Activated naive CD4-positive, alpha-beta T cell treated with anti-CD3 and anti-CD28 coated beads, Interleukin-2, amount 10 ng/mL, durations not matched to agents 7 days and 5 days (primary cell): ENCODE results near the gene FRMD4B.
A peak's percentile ranks its signal among the peaks of the same experiment; 100 is the strongest.

Experiments
- CTCF ChIA-PET: fragments of 350-600 bp; sonication (Branson Sonifier 250); formaldehyde crosslinking; loops from one replicate; lab custom pipeline; 2021; ENCODE audit warnings: antibody characterized with exemption; lab: Charles Lee
- DNase-seq: peaks from one replicate; pipeline ENCODE4 v3.0.0-alpha.2; 2020
- H3K27ac Mint-ChIP-seq: one replicate; pipeline ENCODE4 v1.8.0; 2021; ENCODE audit warnings: mild to moderate bottlenecking, moderate library complexity, mixed read lengths
- H3K27me3 Mint-ChIP-seq: one replicate; pipeline ENCODE4 v1.8.0; 2021; ENCODE audit warnings: mild to moderate bottlenecking, mixed read lengths
- H3K36me3 Mint-ChIP-seq: one replicate; pipeline ENCODE4 v1.8.0; 2021; ENCODE audit warnings: mixed read lengths
- H3K4me1 Mint-ChIP-seq: one replicate; pipeline ENCODE4 v1.8.0; 2021; ENCODE audit warnings: mixed read lengths
- H3K4me3 Mint-ChIP-seq: one replicate; pipeline ENCODE4 v1.8.0; 2021; ENCODE audit warnings: mild to moderate bottlenecking, moderate library complexity, mixed read lengths
- H3K9me3 Mint-ChIP-seq: one replicate; pipeline ENCODE4 v1.8.0; 2021; ENCODE audit warnings: mixed read lengths

FRMD4B gene

DNA sequence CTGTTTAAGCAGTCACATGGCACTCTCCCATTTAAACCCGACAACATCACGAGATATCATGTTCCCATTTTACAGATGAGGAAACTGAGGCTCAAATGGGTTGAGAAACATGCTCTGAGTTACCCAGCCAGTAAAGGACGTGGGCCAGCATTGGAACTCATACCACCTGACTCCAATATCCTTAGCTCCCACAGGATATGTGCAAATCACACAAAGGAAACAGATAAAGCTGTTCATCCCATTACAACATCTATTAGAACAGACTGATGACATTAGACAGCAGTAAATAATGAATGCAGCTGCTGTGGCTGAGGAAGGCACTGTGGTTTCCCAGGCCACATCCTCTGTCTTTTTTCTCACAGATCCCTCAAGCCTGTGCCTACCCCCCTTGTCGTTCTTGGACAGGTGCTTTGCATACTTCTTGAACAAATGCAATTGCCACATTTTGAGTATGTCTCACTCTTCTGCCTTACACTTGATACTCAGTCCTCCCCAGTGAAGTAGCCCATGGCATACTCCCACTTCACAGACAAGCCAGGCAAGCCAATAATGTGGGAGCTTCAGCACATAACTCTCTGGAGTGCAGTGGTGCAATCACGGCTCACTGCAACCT lies 17.7 kb downstream of the FRMD4B start:
- Mint-ChIP-seq H3K4me1 (peaks cover 33% of the 10 kb centered on the region), H3K36me3 (no peaks in the 10 kb centered on the region), H3K4me3 (no peak overlapping the region), H3K9me3 (no peaks in the 10 kb centered on the region), H3K27me3 (peaks cover 19% of the 10 kb centered on the region), H3K27ac (peak overlapping the region; percentile 30)
- CTCF ChIA-PET = interaction anchor here (0.9 to 1.1 kb wide), 2 partner anchors 11 to 62 kb away, joined by 3 to 4 read pairs; no protein-coding TSS in a partner anchor
- DNase-seq = peak; percentile 62

DNA sequence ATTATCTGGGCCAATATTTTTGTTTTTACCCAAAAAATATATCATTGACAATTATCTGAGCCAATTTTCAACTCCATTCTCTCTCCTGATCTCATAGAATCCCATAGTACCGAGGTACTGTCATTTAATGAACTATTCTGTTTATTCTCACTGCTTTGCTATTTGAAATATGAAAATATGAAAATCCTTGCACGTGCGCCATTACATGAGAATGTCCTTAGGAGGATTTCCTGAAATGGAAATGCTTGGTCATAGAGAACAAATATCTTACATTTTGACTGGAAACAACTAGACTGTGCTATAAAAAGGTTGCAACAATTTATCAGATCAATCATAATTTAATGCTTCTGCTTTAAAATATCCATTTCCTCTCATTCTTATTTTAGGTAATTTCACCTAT lies 18.3 kb downstream of the FRMD4B start:
- CTCF ChIA-PET = no interaction called here
- H3K4me3 Mint-ChIP-seq = no peak overlapping the region
- H3K9me3 Mint-ChIP-seq = no peaks in the 10 kb centered on the region
- peaks cover 19% of the 10 kb centered on the region for H3K27me3 Mint-ChIP-seq
- peaks cover 33% of the 10 kb centered on the region for H3K4me1 Mint-ChIP-seq
- H3K27ac Mint-ChIP-seq = no peak overlapping the region
- no peak for DNase-seq
- no peaks in the 10 kb centered on the region for H3K36me3 Mint-ChIP-seq

DNA sequence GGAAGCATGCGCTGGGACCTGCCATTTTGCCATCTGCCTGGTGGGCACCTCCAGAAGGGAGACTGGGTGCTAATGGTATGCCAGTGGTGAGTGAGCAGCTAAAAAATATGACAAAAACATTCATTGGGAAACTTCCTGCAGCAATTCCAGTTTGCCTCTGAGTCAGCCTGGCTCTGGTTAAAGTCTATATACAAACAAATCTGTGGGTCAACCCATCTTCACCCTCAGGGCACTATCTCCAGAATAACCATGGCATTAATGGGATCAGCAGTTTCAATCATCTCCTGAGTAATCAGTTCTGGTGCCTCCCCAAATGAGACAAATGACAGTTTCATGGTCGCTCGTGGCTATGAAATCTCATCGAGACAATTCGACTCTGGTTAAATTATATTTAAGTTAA lies 21.5 kb downstream of the FRMD4B start:
- Mint-ChIP-seq H3K36me3 (no peaks in the 10 kb centered on the region), H3K4me3 (no peak overlapping the region), H3K27me3 (peaks cover 22% of the 10 kb centered on the region), H3K9me3 (no peaks in the 10 kb centered on the region), H3K27ac (no peak overlapping the region), H3K4me1 (peaks cover 16% of the 10 kb centered on the region)
- DNase-seq = no peak
- CTCF ChIA-PET = interaction anchor here (1.0 to 1.8 kb wide), 2 partner anchors 9 to 58 kb away, joined by 3 read pairs; no protein-coding TSS in a partner anchor

DNA sequence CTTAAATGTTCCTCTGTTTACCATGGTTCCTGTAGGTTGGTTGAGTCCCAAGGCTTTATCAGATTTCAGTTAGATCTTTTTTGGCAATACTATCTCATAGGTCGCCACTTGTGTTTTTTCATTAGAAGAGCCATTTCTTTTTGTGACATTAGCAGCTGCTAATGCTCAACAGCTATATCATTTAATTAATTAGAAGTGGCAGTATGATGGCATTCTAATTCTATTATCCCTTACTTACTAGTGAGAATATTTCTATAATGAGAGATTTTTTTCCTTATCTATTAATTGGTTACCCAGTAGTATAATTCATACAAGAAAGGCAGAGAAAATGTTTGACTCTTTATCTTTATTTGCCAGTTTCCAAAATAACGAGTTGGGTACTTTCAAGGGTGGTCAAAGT lies 25.2 kb downstream of the FRMD4B start:
- Mint-ChIP-seq H3K9me3 (no peaks in the 10 kb centered on the region), H3K27ac (no peak overlapping the region), H3K36me3 (no peaks in the 10 kb centered on the region), H3K4me1 (no peaks in the 10 kb centered on the region), H3K27me3 (peaks cover 36% of the 10 kb centered on the region), H3K4me3 (no peak overlapping the region)
- CTCF ChIA-PET = no interaction called here
- DNase-seq = no peak

DNA sequence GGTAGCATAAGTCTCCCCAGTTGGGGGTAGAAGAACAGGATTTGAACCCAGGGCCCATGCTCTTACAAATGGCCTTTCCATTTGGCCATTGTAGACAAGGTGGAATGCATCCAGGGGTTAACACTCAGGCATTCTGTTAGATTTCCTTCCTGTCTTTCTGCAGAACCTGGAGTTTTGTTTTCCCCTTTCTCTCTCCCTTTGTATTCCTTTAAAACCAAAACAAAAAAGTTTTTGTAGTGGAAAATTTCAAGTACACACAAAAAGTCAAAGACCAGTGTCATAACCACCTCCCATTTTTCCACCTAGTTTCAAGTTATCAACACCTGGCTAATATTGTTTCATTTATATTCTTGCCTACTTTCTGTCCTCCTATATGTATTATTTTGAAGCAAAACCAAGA lies 26.0 kb downstream of the FRMD4B start:
- CTCF ChIA-PET = no interaction called here
- no peaks in the 10 kb centered on the region for H3K9me3 Mint-ChIP-seq
- H3K4me1 Mint-ChIP-seq = no peaks in the 10 kb centered on the region
- H3K27me3 Mint-ChIP-seq = peaks cover 36% of the 10 kb centered on the region
- H3K4me3 Mint-ChIP-seq = no peak overlapping the region
- no peaks in the 10 kb centered on the region for H3K36me3 Mint-ChIP-seq
- DNase-seq = no peak
- no peak overlapping the region for H3K27ac Mint-ChIP-seq

DNA sequence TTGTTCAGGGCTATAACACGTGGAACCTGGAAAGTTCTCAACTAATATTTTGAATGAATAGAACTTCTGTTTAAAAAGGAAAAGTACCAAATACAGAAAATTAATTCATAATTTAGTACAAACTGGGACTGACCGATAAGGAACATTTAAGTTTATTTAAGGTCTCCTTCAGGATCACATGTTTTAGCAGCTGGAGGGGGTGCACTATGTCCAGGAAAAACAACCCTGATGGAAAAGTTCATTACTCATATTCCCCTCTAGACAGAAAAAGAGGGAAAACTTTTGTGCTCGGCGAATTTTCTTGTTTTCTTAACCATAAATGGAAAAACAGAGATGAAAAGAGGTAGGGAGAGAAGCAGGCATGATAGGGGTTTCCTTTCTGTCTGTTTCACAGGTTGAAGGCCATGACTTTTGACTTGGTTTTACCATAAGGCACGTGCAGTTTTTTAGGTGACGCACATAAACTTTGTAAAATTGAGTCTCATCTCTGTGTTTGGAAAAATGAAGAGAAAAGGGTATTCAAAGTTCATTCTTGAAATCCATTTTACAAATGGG lies 26.5 kb downstream of the FRMD4B start:
- DNase-seq = no peak
- Mint-ChIP-seq H3K27ac (no peak overlapping the region), H3K36me3 (no peaks in the 10 kb centered on the region), H3K27me3 (peaks cover 36% of the 10 kb centered on the region), H3K9me3 (no peaks in the 10 kb centered on the region), H3K4me3 (no peak overlapping the region), H3K4me1 (no peaks in the 10 kb centered on the region)
- CTCF ChIA-PET = no interaction called here

DNA sequence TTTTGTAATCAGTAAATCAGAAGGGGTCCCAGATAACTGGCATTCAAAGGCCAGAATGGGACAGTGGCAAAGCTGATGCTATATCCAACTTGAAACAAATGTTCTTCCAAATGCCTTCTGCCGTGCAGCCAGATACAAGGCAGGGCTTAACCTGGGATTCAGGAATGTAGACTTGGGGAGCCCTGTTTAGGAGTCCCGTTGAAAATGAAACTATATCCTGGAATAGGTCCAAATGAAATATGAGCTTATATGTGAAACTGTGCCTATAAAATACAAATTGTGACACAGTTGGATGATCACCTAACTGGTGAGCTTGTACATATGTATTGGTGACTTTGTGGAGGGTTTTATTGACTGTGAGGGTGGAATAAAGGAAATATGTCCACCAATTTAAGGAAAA lies 28.7 kb downstream of the FRMD4B start:
- no peak overlapping the region for H3K4me3 Mint-ChIP-seq
- CTCF ChIA-PET = interaction anchor here (0.9 to 1.2 kb wide), 2 partner anchors 12 to 53 kb away, joined by 3 to 4 read pairs; no protein-coding TSS in a partner anchor
- H3K4me1 Mint-ChIP-seq = peaks cover 11% of the 10 kb centered on the region
- no peak overlapping the region for H3K27ac Mint-ChIP-seq
- DNase-seq = no peak
- H3K27me3 Mint-ChIP-seq = peaks cover 49% of the 10 kb centered on the region
- H3K36me3 Mint-ChIP-seq = no peaks in the 10 kb centered on the region
- no peaks in the 10 kb centered on the region for H3K9me3 Mint-ChIP-seq

DNA sequence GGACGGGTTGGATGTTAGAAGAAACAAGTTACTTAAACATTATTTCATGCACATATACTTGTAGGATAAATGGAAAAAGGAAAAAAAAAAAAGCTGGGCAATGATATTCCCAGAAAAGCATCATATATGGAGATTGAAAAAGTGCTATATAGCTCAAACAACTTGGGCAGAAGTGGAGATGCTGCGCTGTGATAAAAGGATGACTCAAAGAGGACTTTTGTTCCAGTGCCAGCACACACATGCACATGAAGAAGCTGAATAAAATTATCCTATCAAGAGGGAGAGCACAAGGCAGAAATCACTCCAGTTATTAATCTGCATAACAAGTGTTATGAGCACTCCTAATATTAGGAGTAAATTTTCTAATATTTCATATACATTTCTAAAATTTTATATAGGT lies 30.9 kb downstream of the FRMD4B start:
- DNase-seq = no peak
- no peaks in the 10 kb centered on the region for H3K36me3 Mint-ChIP-seq
- peaks cover 12% of the 10 kb centered on the region for H3K4me1 Mint-ChIP-seq
- H3K4me3 Mint-ChIP-seq = no peak overlapping the region
- H3K9me3 Mint-ChIP-seq = no peaks in the 10 kb centered on the region
- H3K27ac Mint-ChIP-seq = no peak overlapping the region
- H3K27me3 Mint-ChIP-seq = peaks cover 52% of the 10 kb centered on the region
- CTCF ChIA-PET = interaction anchor here (0.9 kb wide), 1 partner anchor 9 kb away, joined by 3 read pairs; no protein-coding TSS in a partner anchor

DNA sequence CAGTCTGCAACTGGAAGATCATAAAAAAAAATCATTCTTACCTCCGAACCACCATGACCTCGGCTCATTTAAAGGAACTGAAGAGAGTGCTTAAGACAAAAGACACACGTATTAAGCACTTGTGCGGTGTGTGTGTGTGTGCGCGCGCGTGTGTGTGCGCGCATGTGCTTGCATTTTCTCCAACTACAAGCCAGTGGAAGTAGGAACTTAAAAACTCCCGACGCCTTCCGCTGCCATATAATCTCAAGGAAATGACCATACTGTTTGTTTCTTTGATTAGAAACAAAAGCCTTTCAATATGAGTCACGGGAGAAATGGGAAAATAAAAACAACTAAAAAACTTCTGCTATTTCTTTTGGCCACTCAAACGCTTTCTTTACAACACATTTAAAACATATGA lies 32.4 kb downstream of the FRMD4B start:
- no peak overlapping the region for H3K27ac Mint-ChIP-seq
- no peaks in the 10 kb centered on the region for H3K9me3 Mint-ChIP-seq
- CTCF ChIA-PET = no interaction called here
- no peaks in the 10 kb centered on the region for H3K36me3 Mint-ChIP-seq
- no peak for DNase-seq
- H3K4me3 Mint-ChIP-seq = peak overlapping the region; percentile 4
- peaks cover 37% of the 10 kb centered on the region for H3K27me3 Mint-ChIP-seq
- H3K4me1 Mint-ChIP-seq = peaks cover 12% of the 10 kb centered on the region

DNA sequence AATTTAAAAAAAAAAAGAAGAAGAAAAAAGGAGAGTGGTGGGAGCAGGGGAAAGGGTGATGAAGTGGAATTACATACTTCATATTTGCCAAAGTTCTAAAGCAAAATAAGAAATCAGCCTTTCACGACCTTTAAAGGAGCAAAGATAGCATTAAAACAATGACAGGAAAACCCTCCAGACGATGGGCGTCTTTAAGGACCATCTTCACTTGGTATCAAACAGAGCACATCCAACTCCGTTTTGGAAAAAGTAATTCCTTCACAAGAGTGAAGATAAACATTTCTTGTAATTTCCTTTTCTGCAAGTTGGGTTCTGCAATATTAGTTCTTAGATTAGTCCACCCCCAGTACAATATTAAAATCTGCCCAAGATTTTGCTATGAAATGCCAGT lies 32.8 kb downstream of the FRMD4B start:
- Mint-ChIP-seq H3K9me3 (no peaks in the 10 kb centered on the region), H3K4me1 (peaks cover 12% of the 10 kb centered on the region), H3K27ac (no peak overlapping the region), H3K4me3 (peak overlapping the region; percentile 4), H3K36me3 (no peaks in the 10 kb centered on the region), H3K27me3 (peaks cover 33% of the 10 kb centered on the region)
- CTCF ChIA-PET = no interaction called here
- DNase-seq = no peak

DNA sequence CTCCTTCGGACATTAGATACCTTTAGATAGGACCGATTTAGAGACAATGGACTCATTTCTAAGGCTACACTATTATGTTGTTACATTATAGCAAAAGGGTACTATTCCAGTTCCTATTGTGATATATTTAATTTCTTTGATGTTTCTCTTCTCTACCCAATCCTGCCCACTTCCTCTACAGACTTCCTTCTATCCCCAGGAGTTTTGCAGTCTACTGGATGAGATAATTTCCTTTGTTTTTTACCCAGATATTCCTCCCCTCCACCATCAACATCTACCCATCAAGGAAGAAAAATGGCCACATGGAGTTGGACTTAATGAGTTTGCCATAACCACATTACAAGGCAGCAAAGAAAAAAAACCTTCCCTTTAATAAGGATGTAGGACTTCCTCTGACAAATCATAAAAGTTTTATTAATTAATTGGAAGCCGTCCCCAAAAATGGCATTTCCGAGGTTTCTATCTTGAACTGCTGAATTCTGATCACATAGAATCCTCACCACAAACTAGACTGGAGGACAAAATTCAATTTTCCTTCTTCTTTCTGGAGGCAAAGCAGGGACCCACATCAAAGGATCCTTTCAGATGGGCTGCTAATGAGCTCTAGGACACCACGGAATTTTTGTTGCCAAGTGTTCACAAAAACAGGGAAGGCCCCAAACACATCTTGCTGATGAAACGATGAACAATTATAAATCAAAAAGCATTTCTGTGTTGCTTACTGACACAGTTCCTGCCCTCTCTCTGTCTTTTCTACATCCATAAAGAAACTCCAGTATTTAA lies 33.4 kb downstream of the FRMD4B start:
- Mint-ChIP-seq H3K9me3 (no peaks in the 10 kb centered on the region), H3K4me1 (peaks cover 12% of the 10 kb centered on the region), H3K27me3 (peaks cover 29% of the 10 kb centered on the region), H3K27ac (no peak overlapping the region), H3K4me3 (no peak overlapping the region), H3K36me3 (no peaks in the 10 kb centered on the region)
- CTCF ChIA-PET = no interaction called here
- DNase-seq = no peak

DNA sequence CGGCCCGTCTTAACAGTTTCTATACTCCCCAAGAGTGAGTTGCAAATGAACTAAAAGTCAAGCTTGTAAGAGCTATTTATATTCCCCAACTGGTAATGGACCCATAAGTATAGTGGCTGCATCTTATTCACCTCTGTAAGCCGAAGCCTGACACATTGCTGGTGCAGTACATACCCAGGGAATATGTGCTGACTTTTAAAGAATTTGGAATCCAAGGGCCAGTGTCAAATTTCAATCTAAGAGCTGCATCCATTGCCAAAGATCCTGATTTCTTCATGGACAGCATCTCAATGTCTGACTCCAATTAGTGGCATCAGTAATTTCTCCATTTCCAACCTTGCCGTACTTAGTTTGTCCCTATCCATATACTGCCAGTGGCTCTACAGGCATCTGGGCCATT lies 42.0 kb downstream of the FRMD4B start:
- H3K9me3 Mint-ChIP-seq = peaks cover 4% of the 10 kb centered on the region
- H3K4me1 Mint-ChIP-seq = no peaks in the 10 kb centered on the region
- CTCF ChIA-PET = interaction anchor here (1.2 kb wide), 1 partner anchor 31 kb away, joined by 3 read pairs; no protein-coding TSS in a partner anchor
- DNase-seq = no peak
- H3K27me3 Mint-ChIP-seq = peaks cover 18% of the 10 kb centered on the region
- no peak overlapping the region for H3K27ac Mint-ChIP-seq
- no peaks in the 10 kb centered on the region for H3K36me3 Mint-ChIP-seq
- no peak overlapping the region for H3K4me3 Mint-ChIP-seq

DNA sequence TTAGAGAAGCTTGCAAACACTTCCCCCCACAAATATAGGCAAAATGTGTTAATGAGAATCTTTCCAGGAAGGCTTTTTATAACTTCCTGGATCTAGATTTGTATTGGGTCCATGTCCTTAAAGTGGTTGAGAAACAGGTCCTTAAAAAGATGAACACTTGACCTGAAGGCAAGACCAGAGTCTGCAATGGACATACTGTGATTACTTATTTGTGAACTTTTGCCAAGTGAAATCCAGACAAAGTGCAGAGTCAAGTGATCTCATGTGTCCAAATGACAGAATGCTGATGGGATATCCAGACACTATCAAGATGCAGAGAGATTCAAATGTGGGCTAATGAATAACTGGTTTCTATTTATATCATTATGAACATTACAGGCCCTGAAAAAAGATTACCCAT lies 43.8 kb downstream of the FRMD4B start:
- Mint-ChIP-seq H3K4me3 (no peak overlapping the region), H3K9me3 (peaks cover 4% of the 10 kb centered on the region), H3K27ac (no peak overlapping the region), H3K36me3 (no peaks in the 10 kb centered on the region), H3K4me1 (no peaks in the 10 kb centered on the region), H3K27me3 (peaks cover 18% of the 10 kb centered on the region)
- CTCF ChIA-PET = no interaction called here
- DNase-seq = no peak

DNA sequence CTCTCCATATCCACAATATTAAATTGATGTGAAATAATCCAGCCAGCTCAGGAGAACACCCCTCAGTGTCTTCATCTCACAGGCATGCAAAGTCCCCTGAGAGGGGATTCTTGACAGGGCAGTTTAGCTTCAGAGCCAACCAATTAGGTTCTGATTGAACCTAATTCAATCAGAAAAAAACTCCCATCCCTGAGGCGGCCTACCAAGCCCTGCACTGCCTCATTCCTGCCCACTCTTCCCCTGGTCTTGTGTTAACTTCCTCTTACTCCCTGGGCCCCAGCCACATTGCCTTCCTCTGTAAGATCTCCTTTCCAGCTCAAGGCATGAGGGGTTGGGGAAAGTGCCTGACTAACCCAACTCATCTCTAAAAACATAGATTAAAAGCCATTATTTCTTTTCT lies 46.1 kb downstream of the FRMD4B start:
- H3K9me3 Mint-ChIP-seq = peaks cover 2% of the 10 kb centered on the region
- H3K36me3 Mint-ChIP-seq = no peaks in the 10 kb centered on the region
- no peaks in the 10 kb centered on the region for H3K4me1 Mint-ChIP-seq
- CTCF ChIA-PET = no interaction called here
- H3K27ac Mint-ChIP-seq = no peak overlapping the region
- H3K27me3 Mint-ChIP-seq = peaks cover 17% of the 10 kb centered on the region
- no peak for DNase-seq
- H3K4me3 Mint-ChIP-seq = no peak overlapping the region
